Endodermal cell (in vitro differentiated cells): ENCODE data around the gene VMP1. TPM values are rescaled to one million over a fixed set of nuclear protein-coding genes. Genes with fewer than 3 reads are reported as not detected.
A peak's percentile ranks its signal among the peaks of the same experiment; 100 is the strongest.

ENCODE experiments used
- DNase-seq: peaks from one replicate; pipeline ENCODE4 v3.0.0-alpha.2; 2017
- H3K27ac ChIP-seq: 2 replicates; pipeline ENCODE4 v1.5.1; 2013; ENCODE audit warnings: mild to moderate bottlenecking, low read depth, low read length, moderate library complexity
- H3K27me3 ChIP-seq: 2 replicates; pipeline ENCODE4 v1.6.1; 2013; ENCODE audit warnings: mild to moderate bottlenecking, low read length, moderate library complexity; ENCODE audit not compliant: insufficient read depth, control insufficient read depth, poor library complexity, severe bottlenecking
- H3K36me3 ChIP-seq: 2 replicates; pipeline ENCODE4 v1.7.0; 2013; ENCODE audit warnings: mild to moderate bottlenecking, low read length, moderate library complexity; ENCODE audit not compliant: control insufficient read depth, insufficient read depth
- H3K4me1 ChIP-seq: one replicate; pipeline ENCODE4 v1.7.0; 2013; ENCODE audit warnings: low read length; ENCODE audit not compliant: control insufficient read depth, insufficient read depth
- H3K4me3 ChIP-seq: 2 replicates; pipeline ENCODE4 v1.5.1; 2013; ENCODE audit warnings: mild to moderate bottlenecking, low read length, moderate library complexity
- H3K9ac ChIP-seq: 2 replicates; pipeline ENCODE4 v1.6.1; 2013; ENCODE audit warnings: mild to moderate bottlenecking, low read length, moderate library complexity; ENCODE audit not compliant: poor library complexity, severe bottlenecking; ENCODE audit errors: extremely low read depth
- H3K9me3 ChIP-seq: 2 replicates; pipeline ENCODE4 v1.6.1; 2013; ENCODE audit warnings: mild to moderate bottlenecking, low read length, moderate library complexity; ENCODE audit not compliant: control insufficient read depth
- H3K27ac Mint-ChIP-seq: 2 replicates; pipeline ENCODE4 v1.8.0; 2020; ENCODE audit warnings: mixed read lengths
- H3K27me3 Mint-ChIP-seq: 2 replicates; pipeline ENCODE4 v1.8.0; 2021; ENCODE audit warnings: mild to moderate bottlenecking, mixed read lengths; ENCODE audit not compliant: insufficient read depth
- H3K36me3 Mint-ChIP-seq: 2 replicates; pipeline ENCODE4 v1.8.0; 2020; ENCODE audit warnings: low read depth, mixed read lengths
- H3K4me1 Mint-ChIP-seq: 2 replicates; pipeline ENCODE4 v1.8.0; 2020; ENCODE audit warnings: mixed read lengths
- H3K4me3 Mint-ChIP-seq: 2 replicates; pipeline ENCODE4 v1.8.0; 2020; ENCODE audit warnings: mild to moderate bottlenecking, moderate library complexity, mixed read lengths
- H3K9me3 Mint-ChIP-seq: 2 replicates; pipeline ENCODE4 v1.8.0; 2020; ENCODE audit warnings: mild to moderate bottlenecking, mixed read lengths
- CTCF ChIP-seq: fragments of 200-600 bp; sonication (generic); conservative IDR thresholded peaks from 2 replicates; pipeline ENCODE4 v1.5.0; 2021; ENCODE audit warnings: antibody characterized with exemption, mild to moderate bottlenecking
- WGBS, 2 experiments: methylation state at CpG; one replicate each; pipeline versions ENCODE4 v1.1.5 to v1.1.7; 2013; ENCODE audit warnings: missing lambda C conversion rate in 2 of 2, mixed read lengths in 1 of 2; ENCODE audit not compliant: insufficient coverage in 1 of 2, insufficient read length in 1 of 2; 5-methylcytosine and 5-hydroxymethylcytosine counted together
- total RNA-seq, 2 donors: library from RNA; stranded (reverse); fragmentation: NEBNext Ultra II Directional in 1 of 2; extraction: Animal tissue kit (Norgen Biotek cat#: 25700) in 1 of 2; gene quantifications; 2 replicates in 1 of 2; 3 replicates in 1 of 2; pipeline ENCODE4 v1.2.1, GENCODE V29; 2021

Gene VMP1
- total RNA-seq, 2 donors from 2014 or later = 67.9 to 69.9 TPM

DNA sequence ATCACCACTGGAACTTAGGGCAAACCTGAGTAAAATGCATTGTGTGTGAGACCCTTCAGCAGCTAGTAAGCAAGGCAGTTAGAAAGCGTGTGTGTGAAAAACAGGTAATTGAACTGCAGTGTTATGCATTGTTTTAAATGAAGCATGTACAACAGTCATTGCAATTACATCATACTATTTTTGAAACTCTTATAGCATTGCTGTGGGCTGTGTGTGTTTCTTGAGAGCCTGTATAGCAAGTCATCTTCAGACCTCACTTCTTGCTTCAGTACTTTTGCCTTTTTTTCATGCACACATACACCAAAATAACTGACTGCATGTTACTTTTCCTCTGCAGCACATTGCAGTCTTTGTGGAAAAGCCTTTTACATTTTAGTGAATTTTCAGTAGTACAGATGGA, 19.4 kb upstream of the VMP1 start:
- H3K27ac Mint-ChIP-seq = no peak overlapping the region
- H3K4me1 Mint-ChIP-seq = peaks cover 8% of the 10 kb centered on the region
- no peaks in the 10 kb centered on the region for H3K9me3 Mint-ChIP-seq
- no peak overlapping the region for H3K4me3 Mint-ChIP-seq
- H3K36me3 ChIP-seq = peaks cover 96% of the 10 kb centered on the region
- H3K27me3 ChIP-seq = no peaks in the 10 kb centered on the region
- no peaks in the 10 kb centered on the region for H3K27me3 Mint-ChIP-seq
- DNase-seq = no peak
- TF ChIP-seq CTCF = no peak
- no peaks in the 10 kb centered on the region for H3K4me1 ChIP-seq
- H3K36me3 Mint-ChIP-seq = peaks cover 73% of the 10 kb centered on the region
- WGBS, 2 experiments = no CpG with 5 or more reads among the region's 1 CpG
- H3K27ac ChIP-seq = no peak overlapping the region
- no peaks in the 10 kb centered on the region for H3K9me3 ChIP-seq
- H3K4me3 ChIP-seq = no peak overlapping the region
- no peak overlapping the region for H3K9ac ChIP-seq

DNA sequence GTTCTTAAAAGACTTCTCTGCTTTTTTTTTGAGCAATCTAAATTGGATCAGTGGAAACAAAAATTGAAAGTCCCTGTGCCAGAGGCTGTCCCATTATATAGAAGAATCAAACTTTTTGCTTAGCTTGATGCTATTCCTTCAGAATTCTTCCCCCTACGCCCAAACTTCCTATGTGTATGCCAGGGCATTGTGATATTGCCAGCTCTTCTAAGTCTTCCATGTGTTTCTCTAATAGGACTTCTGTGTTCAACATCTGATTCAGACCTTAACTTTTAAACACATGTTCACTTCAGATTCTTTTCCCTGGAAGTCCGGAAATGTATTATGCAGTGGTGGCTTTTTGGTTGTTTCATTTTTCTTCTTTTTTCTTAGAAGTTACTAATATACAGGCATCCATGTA, 19.0 kb upstream of the VMP1 start:
- peaks cover 71% of the 10 kb centered on the region for H3K36me3 Mint-ChIP-seq
- Histone ChIP-seq H3K27ac (no peak overlapping the region), H3K9me3 (no peaks in the 10 kb centered on the region), H3K4me1 (no peaks in the 10 kb centered on the region), H3K27me3 (no peaks in the 10 kb centered on the region), H3K9ac (no peak overlapping the region), H3K4me3 (no peak overlapping the region), H3K36me3 (peaks cover 94% of the 10 kb centered on the region)
- H3K9me3 Mint-ChIP-seq = no peaks in the 10 kb centered on the region
- no peak for TF ChIP-seq CTCF
- peaks cover 8% of the 10 kb centered on the region for H3K4me1 Mint-ChIP-seq
- H3K27me3 Mint-ChIP-seq = no peaks in the 10 kb centered on the region
- 98 to 100% methylated on average over 1 of the region's 2 CpGs for WGBS, 2 experiments
- peak overlapping the region; percentile 6 for H3K27ac Mint-ChIP-seq
- no peak overlapping the region for H3K4me3 Mint-ChIP-seq
- DNase-seq = no peak

- no peak overlapping the region for H3K4me3 Mint-ChIP-seq
- H3K4me3 ChIP-seq = no peak overlapping the region
- WGBS, 2 experiments = 95 to 98% methylated on average over 6 to 7 of the region's 7 CpGs
- no peaks in the 10 kb centered on the region for H3K9me3 ChIP-seq
- H3K27me3 ChIP-seq = no peaks in the 10 kb centered on the region
- peaks cover 94% of the 10 kb centered on the region for H3K36me3 ChIP-seq
- H3K36me3 Mint-ChIP-seq = peaks cover 85% of the 10 kb centered on the region
- no peaks in the 10 kb centered on the region for H3K9me3 Mint-ChIP-seq
- no peaks in the 10 kb centered on the region for H3K27me3 Mint-ChIP-seq
- H3K27ac Mint-ChIP-seq = no peak overlapping the region
- H3K27ac ChIP-seq = no peak overlapping the region
- H3K4me1 ChIP-seq = no peaks in the 10 kb centered on the region
- no peak for TF ChIP-seq CTCF
- DNase-seq = no peak
- peaks cover 2% of the 10 kb centered on the region for H3K4me1 Mint-ChIP-seq
- no peak overlapping the region for H3K9ac ChIP-seq
These were observed 13.9 kb upstream of the VMP1 start for GRCh38 chr17:59693582-59693981.
